Upper lobe of left lung (tissue), 4 donors: ENCODE measurements around the gene TEAD3.

ENCODE experiments used
- EP300 ChIP-seq, 4 donors: sonication (generic); formaldehyde crosslinking; IDR thresholded peaks; one replicate each; pipeline ENCODE4 v1.5.1; 2017; ENCODE audit warnings: antibody characterized with exemption in 4 of 4, control low read depth in 2 of 4
- POLR2A ChIP-seq, 4 donors: fragments of 450-650 bp; IDR thresholded peaks; one replicate each; pipeline ENCODE4 v1.5.1; 2016 to 2017; ENCODE audit warnings: antibody characterized with exemption in 4 of 4, mild to moderate bottlenecking in 2 of 4
- POLR2AphosphoS5 ChIP-seq, 2 donors: sonication (generic); formaldehyde crosslinking; IDR thresholded peaks; one replicate each; pipeline ENCODE4 v1.5.1; 2017; ENCODE audit warnings: antibody characterized with exemption in 2 of 2
- TF ChIP-seq, protein P1 (sequence below), 6 experiments: fragments of 450-650 bp in 4 of 6; fragments of 200-600 bp in 2 of 6; sonication (generic) in 2 of 6; IDR thresholded peaks; one replicate each; pipeline ENCODE4 v1.5.1; 2016 to 2019; ENCODE audit warnings: antibody characterized with exemption in 6 of 6

GRCh38 chr6:35498422-35499067, 1.7 kb upstream of the TEAD3 start:
- TF ChIP-seq EP300 (IDR thresholded peaks at IDR 0.05) = no peak
- TF ChIP-seq POLR2AphosphoS5 (IDR thresholded peaks at IDR 0.05) = no peak
- TF ChIP-seq, protein P1, sequence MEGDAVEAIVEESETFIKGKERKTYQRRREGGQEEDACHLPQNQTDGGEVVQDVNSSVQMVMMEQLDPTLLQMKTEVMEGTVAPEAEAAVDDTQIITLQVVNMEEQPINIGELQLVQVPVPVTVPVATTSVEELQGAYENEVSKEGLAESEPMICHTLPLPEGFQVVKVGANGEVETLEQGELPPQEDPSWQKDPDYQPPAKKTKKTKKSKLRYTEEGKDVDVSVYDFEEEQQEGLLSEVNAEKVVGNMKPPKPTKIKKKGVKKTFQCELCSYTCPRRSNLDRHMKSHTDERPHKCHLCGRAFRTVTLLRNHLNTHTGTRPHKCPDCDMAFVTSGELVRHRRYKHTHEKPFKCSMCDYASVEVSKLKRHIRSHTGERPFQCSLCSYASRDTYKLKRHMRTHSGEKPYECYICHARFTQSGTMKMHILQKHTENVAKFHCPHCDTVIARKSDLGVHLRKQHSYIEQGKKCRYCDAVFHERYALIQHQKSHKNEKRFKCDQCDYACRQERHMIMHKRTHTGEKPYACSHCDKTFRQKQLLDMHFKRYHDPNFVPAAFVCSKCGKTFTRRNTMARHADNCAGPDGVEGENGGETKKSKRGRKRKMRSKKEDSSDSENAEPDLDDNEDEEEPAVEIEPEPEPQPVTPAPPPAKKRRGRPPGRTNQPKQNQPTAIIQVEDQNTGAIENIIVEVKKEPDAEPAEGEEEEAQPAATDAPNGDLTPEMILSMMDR (IDR thresholded peaks at IDR 0.05) = no peak
- no peak for TF ChIP-seq POLR2A (IDR thresholded peaks at IDR 0.05)
